ACHN (cell line): ENCODE measurements around the gene HMX3.

ENCODE experiments used
- DNase-seq: peaks from one replicate; pipeline ENCODE4 v3.0.0-alpha.2; 2015
- in situ Hi-C: cut with HindIII; loops from 2 replicates; pipeline ENCODE4 v1.10.0; 2017; ENCODE audit warnings: low sequenced_read_pairs, low pct_ligation_motif_present, low pct_unique_long_range_greater_than_20kb

The HMX3 gene

GRCh38 chr10:123144697-123145541 lies 9.1 kb downstream of the HMX3 start:
- peak; percentile 46 for DNase-seq

GRCh38 chr10:123145542-123146012 lies 9.8 kb downstream of the HMX3 start:
- in situ Hi-C loops: no loop called here
- DNase-seq: no peak

More at GRCh38 chr10:123144697-123145541, 9.1 kb downstream of the HMX3 start:
- in situ Hi-C loops: no loop called here

GRCh38 chr10:123146013-123146893 lies 10.5 kb downstream of the HMX3 start:
- in situ Hi-C loops: no loop called here
- no peak for DNase-seq

GRCh38 chr10:123146894-123147634 lies 11.3 kb downstream of the HMX3 start:
- in situ Hi-C loops: no loop called here
- DNase-seq: no peak

GRCh38 chr10:123147635-123148413 lies 12.1 kb downstream of the HMX3 start, which contains the start of gene HMX2:
Gene HMX2 (plus strand): TSS chr10:123148136. CDS start chr10:123148379, 243 bp downstream.
- in situ Hi-C loops: no loop called here
- DNase-seq: peak; percentile 32

GRCh38 chr10:123148414-123149161 lies 12.8 kb downstream of the HMX3 start:
- DNase-seq: no peak
- in situ Hi-C loops: no loop called here

- in situ Hi-C loops: no loop called here
- DNase-seq: no peak
Measured at GRCh38 chr10:123149162-123149567, 13.4 kb downstream of the HMX3 start.

- in situ Hi-C loops: no loop called here
- DNase-seq: peak; percentile 30
Measured at GRCh38 chr10:123149568-123150270, 13.9 kb downstream of the HMX3 start.

GRCh38 chr10:123150271-123150985 lies 14.7 kb downstream of the HMX3 start:
- in situ Hi-C loops: no loop called here

GRCh38 chr10:123150986-123151736 lies 15.4 kb downstream of the HMX3 start:
- DNase-seq: peak; percentile 62
- in situ Hi-C loops: no loop called here

More at GRCh38 chr10:123150271-123150985, 14.7 kb downstream of the HMX3 start:
- no peak for DNase-seq

- in situ Hi-C loops: no loop called here
- DNase-seq: no peak
Measured at GRCh38 chr10:123151737-123152135, 16.0 kb downstream of the HMX3 start.

- no peak for DNase-seq
- in situ Hi-C loops: no loop called here
Measured at GRCh38 chr10:123153486-123154091, 17.8 kb downstream of the HMX3 start.

- in situ Hi-C loops: no loop called here
- DNase-seq: peak; percentile 100
Measured at GRCh38 chr10:123154092-123154710, 18.4 kb downstream of the HMX3 start, which contains the start of gene BUB3. Gene BUB3 (plus strand): TSS chr10:123154402. CDS start chr10:123154918, 516 bp downstream.

GRCh38 chr10:123154711-123155505 lies 19.1 kb downstream of the HMX3 start:
- peak; percentile 52 for DNase-seq
- in situ Hi-C loops: no loop called here
